ENCODE measurements around the gene FSHB.

GRCh38 chr11:30206249-30206996 is 24.4 kb upstream of the FSHB start:
- TF ChIP-seq CTCF (IDR thresholded peaks at IDR 0.05 in 4 of 5, conservative IDR thresholded peaks at IDR 0.05 in 1 of 5) (no peak), POLR2A (IDR thresholded peaks at IDR 0.05) (no peak)

Measured in gastrocnemius medialis (tissue), 4 donors.